ENCODE measurements around the gene MCUB.

Gene MCUB

DNA sequence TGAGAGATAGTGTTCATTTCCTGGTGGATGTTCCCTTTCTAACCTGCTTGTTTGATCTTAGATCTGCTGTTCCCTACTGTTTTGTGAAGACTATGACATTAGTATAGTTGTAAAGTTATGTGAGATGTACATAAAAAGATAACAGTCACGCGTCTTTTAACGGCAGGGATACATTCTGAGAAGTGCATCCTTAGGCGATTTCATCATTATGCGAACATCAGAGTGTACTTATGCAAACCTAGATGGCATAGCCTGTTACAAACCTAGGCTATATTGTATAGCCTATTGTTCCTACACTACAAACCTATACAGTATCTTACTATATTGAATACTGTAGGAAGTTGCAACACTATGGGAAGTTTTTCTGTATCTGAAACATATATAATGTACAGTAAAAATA is 50.4 kb downstream of the MCUB start:
- peaks cover 43% of the 10 kb centered on the region for H3K79me2 ChIP-seq (ENCODE audit: insufficient read depth, low read length)

DNA sequence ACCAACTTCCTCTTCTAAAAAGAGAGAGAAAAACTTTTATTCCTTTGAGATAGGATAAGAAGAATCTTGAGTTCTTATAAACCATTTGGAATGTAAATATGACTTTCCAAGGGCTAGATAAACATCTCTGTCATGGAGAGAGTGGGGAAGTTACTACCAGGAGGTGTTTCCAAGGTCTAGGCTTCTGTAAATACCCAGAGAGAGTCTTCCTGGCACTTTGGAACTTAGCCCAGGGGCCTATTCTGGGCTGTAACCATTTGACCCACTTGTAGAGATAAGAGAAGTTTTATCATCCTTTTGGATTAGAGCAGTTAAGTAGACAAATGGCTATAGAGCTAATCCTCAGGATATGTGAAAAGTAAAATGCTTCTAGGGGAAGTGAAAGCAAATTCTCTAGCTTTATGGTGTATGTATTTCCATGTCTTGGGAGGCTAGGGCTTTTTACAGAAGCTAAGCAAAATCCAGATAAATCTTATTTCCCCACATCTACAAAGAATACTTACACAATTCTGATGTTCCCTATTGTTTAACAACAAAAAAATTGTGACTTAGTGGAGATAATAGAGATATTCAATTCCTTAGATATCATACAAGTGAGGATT is 51.1 kb downstream of the MCUB start:
- no peaks in the 10 kb centered on the region for H3K36me3 ChIP-seq (ENCODE audit: low read length)
- H3K9ac ChIP-seq (ENCODE audit: low read length), result no peak overlapping the region
- no peak overlapping the region for H2AFZ ChIP-seq (ENCODE audit: low read depth, low read length, severe bottlenecking)
- H3K27me3 ChIP-seq (ENCODE audit: low read length), result no peaks in the 10 kb centered on the region
- no peak overlapping the region for H3K4me2 ChIP-seq (ENCODE audit: low read depth, low read length, poor library complexity, severe bottlenecking)
- H4K20me1 ChIP-seq (ENCODE audit: low read depth, low read length), result no peaks in the 10 kb centered on the region
- peaks cover 43% of the 10 kb centered on the region for H3K79me2 ChIP-seq (ENCODE audit: insufficient read depth, low read length)
- no peaks in the 10 kb centered on the region for H3K9me3 ChIP-seq (ENCODE audit: insufficient read depth, low read length)
- no peak for TF ChIP-seq EZH2phosphoT487 (conservative IDR thresholded peaks at IDR 0.05; ENCODE audit: low read length)
- TF ChIP-seq, protein P1, sequence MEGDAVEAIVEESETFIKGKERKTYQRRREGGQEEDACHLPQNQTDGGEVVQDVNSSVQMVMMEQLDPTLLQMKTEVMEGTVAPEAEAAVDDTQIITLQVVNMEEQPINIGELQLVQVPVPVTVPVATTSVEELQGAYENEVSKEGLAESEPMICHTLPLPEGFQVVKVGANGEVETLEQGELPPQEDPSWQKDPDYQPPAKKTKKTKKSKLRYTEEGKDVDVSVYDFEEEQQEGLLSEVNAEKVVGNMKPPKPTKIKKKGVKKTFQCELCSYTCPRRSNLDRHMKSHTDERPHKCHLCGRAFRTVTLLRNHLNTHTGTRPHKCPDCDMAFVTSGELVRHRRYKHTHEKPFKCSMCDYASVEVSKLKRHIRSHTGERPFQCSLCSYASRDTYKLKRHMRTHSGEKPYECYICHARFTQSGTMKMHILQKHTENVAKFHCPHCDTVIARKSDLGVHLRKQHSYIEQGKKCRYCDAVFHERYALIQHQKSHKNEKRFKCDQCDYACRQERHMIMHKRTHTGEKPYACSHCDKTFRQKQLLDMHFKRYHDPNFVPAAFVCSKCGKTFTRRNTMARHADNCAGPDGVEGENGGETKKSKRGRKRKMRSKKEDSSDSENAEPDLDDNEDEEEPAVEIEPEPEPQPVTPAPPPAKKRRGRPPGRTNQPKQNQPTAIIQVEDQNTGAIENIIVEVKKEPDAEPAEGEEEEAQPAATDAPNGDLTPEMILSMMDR (IDR thresholded peaks at IDR 0.05; ENCODE audit: insufficient read depth, low read length, poor library complexity, severe bottlenecking), result no peak
- H3K4me3 ChIP-seq (ENCODE audit: insufficient read depth, low read length, poor library complexity, severe bottlenecking), result no peak overlapping the region
- no peaks in the 10 kb centered on the region for H3F3A ChIP-seq (ENCODE audit: insufficient read depth)
- no peak overlapping the region for H3K27ac ChIP-seq (ENCODE audit: low read depth, low read length)
- no peaks in the 10 kb centered on the region for H3K9me2 ChIP-seq (replicated peaks; ENCODE audit: insufficient read depth, low read length)

More for the DNA sequence above, 50.4 kb downstream of the MCUB start:
- no peaks in the 10 kb centered on the region for H3K27me3 ChIP-seq (ENCODE audit: low read length)
- H4K20me1 ChIP-seq (ENCODE audit: low read depth, low read length), result no peaks in the 10 kb centered on the region
- no peaks in the 10 kb centered on the region for H3K36me3 ChIP-seq (ENCODE audit: low read length)
- TF ChIP-seq, protein P1 (IDR thresholded peaks at IDR 0.05; ENCODE audit: insufficient read depth, low read length, poor library complexity, severe bottlenecking), result no peak
- no peak for TF ChIP-seq EZH2phosphoT487 (conservative IDR thresholded peaks at IDR 0.05; ENCODE audit: low read length)
- no peaks in the 10 kb centered on the region for H3F3A ChIP-seq (ENCODE audit: insufficient read depth)
- no peak overlapping the region for H3K27ac ChIP-seq (ENCODE audit: low read depth, low read length)
- no peak overlapping the region for H3K9ac ChIP-seq (ENCODE audit: low read length)
- H2AFZ ChIP-seq (ENCODE audit: low read depth, low read length, severe bottlenecking), result no peak overlapping the region
- no peak overlapping the region for H3K4me2 ChIP-seq (ENCODE audit: low read depth, low read length, poor library complexity, severe bottlenecking)
- no peak overlapping the region for H3K4me3 ChIP-seq (ENCODE audit: insufficient read depth, low read length, poor library complexity, severe bottlenecking)
- no peaks in the 10 kb centered on the region for H3K9me3 ChIP-seq (ENCODE audit: insufficient read depth, low read length)
- H3K9me2 ChIP-seq (replicated peaks; ENCODE audit: insufficient read depth, low read length), result no peaks in the 10 kb centered on the region

DNA sequence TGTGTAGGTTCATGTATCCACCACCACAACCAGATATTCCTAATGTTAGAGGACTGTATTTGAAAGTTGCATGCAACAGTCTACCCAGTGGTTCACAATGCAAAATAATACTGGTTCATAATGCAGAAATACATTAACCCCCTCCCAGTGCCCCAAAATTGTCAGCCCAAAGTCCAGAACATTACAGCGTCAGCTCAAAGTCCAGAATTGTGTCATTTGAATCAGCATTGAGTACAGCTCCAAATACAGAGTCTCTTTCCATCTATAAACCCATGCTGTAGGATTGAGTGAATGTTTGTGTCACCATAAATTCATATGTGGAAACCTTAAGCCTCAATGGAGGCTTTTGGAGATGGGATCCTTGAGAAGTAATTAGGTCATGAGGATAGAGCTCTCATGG is 54.0 kb downstream of the MCUB start:
- no peaks in the 10 kb centered on the region for H3K9me2 ChIP-seq (replicated peaks; ENCODE audit: insufficient read depth, low read length)
- H3K27me3 ChIP-seq (ENCODE audit: low read length), result no peaks in the 10 kb centered on the region
- peaks cover 22% of the 10 kb centered on the region; the same call in 1 of the 2 replicates for H3K79me2 ChIP-seq (ENCODE audit: insufficient read depth, low read length)
- TF ChIP-seq, protein P1 (IDR thresholded peaks at IDR 0.05; ENCODE audit: insufficient read depth, low read length, poor library complexity, severe bottlenecking), result no peak
- no peak for TF ChIP-seq EZH2phosphoT487 (conservative IDR thresholded peaks at IDR 0.05; ENCODE audit: low read length)
- no peaks in the 10 kb centered on the region for H3K9me3 ChIP-seq (ENCODE audit: insufficient read depth, low read length)
- H3K27ac ChIP-seq (ENCODE audit: low read depth, low read length), result no peak overlapping the region
- no peak overlapping the region for H3K4me2 ChIP-seq (ENCODE audit: low read depth, low read length, poor library complexity, severe bottlenecking)
- no peak overlapping the region for H3K4me3 ChIP-seq (ENCODE audit: insufficient read depth, low read length, poor library complexity, severe bottlenecking)
- H3K9ac ChIP-seq (ENCODE audit: low read length), result no peak overlapping the region
- H3F3A ChIP-seq (ENCODE audit: insufficient read depth), result no peaks in the 10 kb centered on the region
- H2AFZ ChIP-seq (ENCODE audit: low read depth, low read length, severe bottlenecking), result no peak overlapping the region
- no peaks in the 10 kb centered on the region for H3K36me3 ChIP-seq (ENCODE audit: low read length)
- no peaks in the 10 kb centered on the region for H4K20me1 ChIP-seq (ENCODE audit: low read depth, low read length)

Measured in SU-DHL-6 (cell line).